ENCODE data around the gene BTBD19.

- no peak for TF ChIP-seq CTCF (IDR thresholded peaks at IDR 0.05)
- TF ChIP-seq EZH2 (IDR thresholded peaks at IDR 0.05; ENCODE audit: borderline replicate concordance, insufficient read depth, low read depth, low read length, poor library complexity, severe bottlenecking), result no peak
Measured at GRCh38 chr1:44819608-44820327, 11.4 kb downstream of the BTBD19 start.
